ENCODE data around the gene ADCY1. TPM values are rescaled to one million over a fixed set of nuclear protein-coding genes. Genes with fewer than 3 reads are reported as not detected.

The ADCY1 gene
- total RNA-seq, 4 donors from 2014 or later: 0.15 to 0.72 (median 0.26) TPM

DNA sequence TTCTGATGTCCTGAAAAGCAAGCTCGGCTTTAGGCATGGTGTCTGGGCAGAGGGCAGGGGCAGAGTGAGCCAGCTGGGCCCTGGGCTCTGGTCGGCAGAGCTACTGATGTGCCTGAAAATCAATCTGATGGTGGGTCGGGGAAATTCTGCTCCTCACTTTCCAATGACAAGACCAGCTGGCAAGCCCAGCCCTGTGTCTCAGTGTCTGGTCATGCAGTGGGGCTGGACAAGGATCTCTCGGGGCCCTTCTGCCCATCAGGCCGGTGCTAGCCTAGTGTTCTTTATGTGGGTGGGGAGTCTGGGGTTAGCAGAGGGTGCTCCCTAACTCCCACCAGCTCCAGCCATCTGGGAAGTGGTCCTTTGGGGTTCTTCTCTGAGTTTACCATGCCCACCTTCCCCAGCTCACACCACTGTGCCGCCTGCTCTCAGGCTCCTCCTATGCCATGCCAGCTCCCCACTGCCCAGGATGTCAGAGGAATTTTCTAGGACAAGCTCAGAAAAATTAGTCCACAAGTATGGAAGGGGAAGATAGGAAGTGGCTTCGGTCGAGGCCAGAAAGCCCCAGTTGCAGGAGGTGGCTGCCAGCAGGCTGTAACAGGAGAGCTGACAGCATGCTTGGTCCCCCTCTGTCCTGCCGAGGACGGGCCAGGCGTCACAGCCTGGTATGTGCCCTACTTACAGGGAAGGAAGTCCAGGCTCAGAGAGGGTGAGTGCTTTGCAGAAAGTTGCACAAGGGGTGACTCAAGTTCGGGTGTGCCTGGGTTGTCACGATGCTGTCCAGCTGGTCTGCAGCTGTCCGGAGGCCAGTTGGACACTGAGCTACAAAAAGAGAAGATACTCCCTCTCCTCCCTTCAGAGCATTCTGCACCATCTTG, 135.2 kb downstream of the ADCY1 start:
- Histone ChIP-seq H3K4me3 (no peak overlapping the region), H3K4me1 (peaks cover 6% of the 10 kb centered on the region), H3K9me3 (no peaks in the 10 kb centered on the region), H3K36me3 (no peaks in the 10 kb centered on the region), H3K27ac (peak overlapping the region; percentile 51), H3K27me3 (no peaks in the 10 kb centered on the region)
- DNase-seq (ENCODE audit: low spot score in 2 of 2): peak; percentile 72 to 74
- TF ChIP-seq POLR2A (IDR thresholded peaks at IDR 0.05) (no peak), POLR2AphosphoS5 (IDR thresholded peaks at IDR 0.05) (peak in 1 of 3 donors; percentile 33), EP300 (IDR thresholded peaks at IDR 0.05) (no peak)
- TF ChIP-seq, protein P1, sequence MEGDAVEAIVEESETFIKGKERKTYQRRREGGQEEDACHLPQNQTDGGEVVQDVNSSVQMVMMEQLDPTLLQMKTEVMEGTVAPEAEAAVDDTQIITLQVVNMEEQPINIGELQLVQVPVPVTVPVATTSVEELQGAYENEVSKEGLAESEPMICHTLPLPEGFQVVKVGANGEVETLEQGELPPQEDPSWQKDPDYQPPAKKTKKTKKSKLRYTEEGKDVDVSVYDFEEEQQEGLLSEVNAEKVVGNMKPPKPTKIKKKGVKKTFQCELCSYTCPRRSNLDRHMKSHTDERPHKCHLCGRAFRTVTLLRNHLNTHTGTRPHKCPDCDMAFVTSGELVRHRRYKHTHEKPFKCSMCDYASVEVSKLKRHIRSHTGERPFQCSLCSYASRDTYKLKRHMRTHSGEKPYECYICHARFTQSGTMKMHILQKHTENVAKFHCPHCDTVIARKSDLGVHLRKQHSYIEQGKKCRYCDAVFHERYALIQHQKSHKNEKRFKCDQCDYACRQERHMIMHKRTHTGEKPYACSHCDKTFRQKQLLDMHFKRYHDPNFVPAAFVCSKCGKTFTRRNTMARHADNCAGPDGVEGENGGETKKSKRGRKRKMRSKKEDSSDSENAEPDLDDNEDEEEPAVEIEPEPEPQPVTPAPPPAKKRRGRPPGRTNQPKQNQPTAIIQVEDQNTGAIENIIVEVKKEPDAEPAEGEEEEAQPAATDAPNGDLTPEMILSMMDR (IDR thresholded peaks at IDR 0.05): no peak
- WGBS: 79% methylated on average over 12 of the region's 14 CpGs

GRCh38 chr7:45710271-45711160, 136.3 kb downstream of the ADCY1 start:
- DNase-seq (ENCODE audit: low spot score in 2 of 2): peak in 1 of 2 donors; percentile 40
- WGBS: 95% methylated on average over 7 of the region's 13 CpGs

DNA sequence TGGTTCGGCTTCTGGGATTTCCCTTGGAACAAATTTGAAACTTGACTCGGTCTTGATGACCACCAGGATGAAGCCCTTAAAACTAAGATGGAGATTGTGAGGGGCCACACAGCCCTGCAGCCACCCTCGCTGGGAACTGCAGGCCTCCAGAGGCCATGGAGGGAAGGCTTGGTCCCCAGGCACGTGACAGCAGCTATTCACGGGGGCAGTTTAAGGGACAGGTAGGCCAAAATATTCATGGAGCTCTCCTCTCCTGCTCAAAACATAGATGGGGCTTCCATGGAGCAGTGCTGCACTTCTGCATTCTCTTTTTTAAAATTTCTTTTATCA, 137.0 kb downstream of the ADCY1 start:
- DNase-seq (ENCODE audit: low spot score in 2 of 2): no peak
- Histone ChIP-seq H3K9me3 (no peaks in the 10 kb centered on the region), H3K27ac (no peak overlapping the region), H3K27me3 (no peaks in the 10 kb centered on the region), H3K4me3 (no peak overlapping the region), H3K36me3 (no peaks in the 10 kb centered on the region), H3K4me1 (peaks cover 6% of the 10 kb centered on the region)
- 91% methylated on average over 5 of the region's 5 CpGs for WGBS
- no peak for TF ChIP-seq EP300 (IDR thresholded peaks at IDR 0.05)
- TF ChIP-seq POLR2AphosphoS5 (IDR thresholded peaks at IDR 0.05): no peak
- TF ChIP-seq, protein P1 (IDR thresholded peaks at IDR 0.05): no peak
- no peak for TF ChIP-seq POLR2A (IDR thresholded peaks at IDR 0.05)

More at GRCh38 chr7:45710271-45711160, 136.3 kb downstream of the ADCY1 start:
- Histone ChIP-seq H3K27me3 (no peaks in the 10 kb centered on the region), H3K4me1 (peaks cover 6% of the 10 kb centered on the region), H3K4me3 (no peak overlapping the region), H3K27ac (no peak overlapping the region), H3K36me3 (no peaks in the 10 kb centered on the region), H3K9me3 (no peaks in the 10 kb centered on the region)
- no peak for TF ChIP-seq POLR2AphosphoS5 (IDR thresholded peaks at IDR 0.05)
- TF ChIP-seq POLR2A (IDR thresholded peaks at IDR 0.05): no peak
- TF ChIP-seq, protein P1 (IDR thresholded peaks at IDR 0.05): no peak
- TF ChIP-seq EP300 (IDR thresholded peaks at IDR 0.05): no peak

DNA sequence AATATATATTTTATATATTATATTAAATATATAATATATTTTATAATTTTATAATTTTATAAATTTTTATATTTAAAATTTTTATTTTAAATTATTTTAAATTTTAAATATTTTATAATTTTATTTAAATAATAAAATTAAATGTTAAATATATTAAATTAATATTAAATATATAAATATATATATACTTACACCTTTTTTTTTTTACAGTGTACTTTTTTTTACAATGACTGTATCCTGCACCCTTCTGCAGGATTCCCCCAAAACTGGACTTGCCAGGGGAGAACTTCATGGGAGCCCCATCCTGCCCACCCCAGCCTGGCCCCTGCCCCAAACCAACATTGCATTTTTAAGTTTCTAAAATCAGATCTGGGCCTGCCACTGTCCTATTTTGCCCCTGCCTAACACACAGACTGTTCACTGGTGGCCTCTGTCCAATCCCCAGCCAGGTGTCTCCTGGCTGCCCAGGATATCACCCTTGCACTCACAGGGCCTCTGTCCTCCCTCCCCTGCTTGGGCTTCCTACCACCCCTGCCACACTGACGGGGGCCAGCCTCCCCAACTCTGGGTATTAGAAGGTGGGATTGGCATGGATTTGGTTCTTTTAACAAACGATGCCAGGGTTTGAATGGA, 138.0 kb downstream of the ADCY1 start:
- peaks cover 6% of the 10 kb centered on the region for H3K4me1 ChIP-seq
- peaks cover 4% of the 10 kb centered on the region for H3K27me3 ChIP-seq
- DNase-seq (ENCODE audit: low spot score in 2 of 2): no peak
- no peak overlapping the region for H3K27ac ChIP-seq
- H3K9me3 ChIP-seq: no peaks in the 10 kb centered on the region
- 76% methylated on average over 2 of the region's 2 CpGs for WGBS
- no peak overlapping the region for H3K4me3 ChIP-seq
- no peaks in the 10 kb centered on the region for H3K36me3 ChIP-seq
- TF ChIP-seq POLR2AphosphoS5 (IDR thresholded peaks at IDR 0.05) (no peak), EP300 (IDR thresholded peaks at IDR 0.05) (no peak)

- peaks cover 6% of the 10 kb centered on the region for H3K4me1 ChIP-seq
- peak in 1 of 2 donors; percentile 44 for DNase-seq (ENCODE audit: low spot score in 2 of 2)
Measured at GRCh38 chr7:45712872-45713668, 138.9 kb downstream of the ADCY1 start.

More at GRCh38 chr7:45712872-45713668, 138.9 kb downstream of the ADCY1 start:
- Histone ChIP-seq H3K4me3 (no peak overlapping the region), H3K27me3 (peaks cover 4% of the 10 kb centered on the region), H3K36me3 (no peaks in the 10 kb centered on the region), H3K27ac (no peak overlapping the region), H3K9me3 (no peaks in the 10 kb centered on the region)
- no peak for TF ChIP-seq POLR2AphosphoS5 (IDR thresholded peaks at IDR 0.05)
- TF ChIP-seq, protein P1 (IDR thresholded peaks at IDR 0.05): no peak
- TF ChIP-seq POLR2A (IDR thresholded peaks at IDR 0.05): no peak
- WGBS: 85% methylated on average over 4 of the region's 6 CpGs

Data from suprapubic skin (tissue), 4 donors.